Stimulated activated CD4-positive, alpha-beta T cell treated with anti-CD3 and anti-CD28 coated beads, Interleukin-2, amount 100 ng/mL, for 4 hours (primary cell): Measurements from ENCODE around the gene PLOD2.

ENCODE experiments used
- DNase-seq: peaks from one replicate; pipeline ENCODE4 v3.0.0-alpha.2; 2020; ENCODE audit warnings: low read depth

PLOD2 gene

GRCh38 chr3:146160964-146161662 is at the start of gene PLOD2:
Gene PLOD2, minus strand, starts transcription at chr3:146161184. Its CDS starts 195 bp downstream, at chr3:146160989.
- DNase-seq, result no peak

DNA sequence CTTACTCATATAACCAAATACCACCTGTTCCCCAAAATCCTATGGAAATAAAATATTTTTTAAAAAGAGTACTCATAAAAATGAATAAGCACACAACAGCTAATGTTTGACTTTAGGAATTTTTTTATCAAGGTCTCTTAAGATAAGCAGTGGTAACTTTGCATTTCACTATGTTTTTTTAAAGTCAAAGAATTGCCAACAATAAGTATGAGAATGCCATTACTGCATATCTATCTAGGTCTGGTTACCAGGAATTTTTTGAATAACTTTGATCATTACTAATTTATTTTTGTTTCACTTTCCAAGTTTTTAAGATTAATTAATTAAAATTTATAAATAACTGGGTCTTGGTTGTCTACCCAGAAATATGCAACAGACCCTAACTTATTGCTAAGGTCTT is 48.4 kb upstream of the PLOD2 start:
- DNase-seq, result no peak

DNA sequence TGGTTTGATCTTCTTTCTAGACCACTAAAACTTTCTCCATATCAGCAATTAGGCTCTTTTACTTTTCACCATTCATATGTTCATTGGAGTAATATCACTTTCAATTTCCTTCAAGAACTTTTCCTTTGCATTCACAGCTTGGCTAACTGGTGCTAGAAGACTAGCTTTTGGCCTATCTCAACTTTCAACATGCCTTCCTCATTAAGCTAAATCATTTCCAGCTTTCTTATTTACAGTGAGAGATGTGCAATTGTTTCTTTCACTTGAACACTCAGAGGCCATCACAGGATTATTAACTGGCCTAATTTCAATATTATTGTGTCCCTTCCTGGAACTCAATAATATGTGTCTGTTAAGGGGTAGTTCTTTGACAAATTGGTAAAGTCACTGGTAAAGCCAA is 42.8 kb upstream of the PLOD2 start:
- DNase-seq, result no peak

DNA sequence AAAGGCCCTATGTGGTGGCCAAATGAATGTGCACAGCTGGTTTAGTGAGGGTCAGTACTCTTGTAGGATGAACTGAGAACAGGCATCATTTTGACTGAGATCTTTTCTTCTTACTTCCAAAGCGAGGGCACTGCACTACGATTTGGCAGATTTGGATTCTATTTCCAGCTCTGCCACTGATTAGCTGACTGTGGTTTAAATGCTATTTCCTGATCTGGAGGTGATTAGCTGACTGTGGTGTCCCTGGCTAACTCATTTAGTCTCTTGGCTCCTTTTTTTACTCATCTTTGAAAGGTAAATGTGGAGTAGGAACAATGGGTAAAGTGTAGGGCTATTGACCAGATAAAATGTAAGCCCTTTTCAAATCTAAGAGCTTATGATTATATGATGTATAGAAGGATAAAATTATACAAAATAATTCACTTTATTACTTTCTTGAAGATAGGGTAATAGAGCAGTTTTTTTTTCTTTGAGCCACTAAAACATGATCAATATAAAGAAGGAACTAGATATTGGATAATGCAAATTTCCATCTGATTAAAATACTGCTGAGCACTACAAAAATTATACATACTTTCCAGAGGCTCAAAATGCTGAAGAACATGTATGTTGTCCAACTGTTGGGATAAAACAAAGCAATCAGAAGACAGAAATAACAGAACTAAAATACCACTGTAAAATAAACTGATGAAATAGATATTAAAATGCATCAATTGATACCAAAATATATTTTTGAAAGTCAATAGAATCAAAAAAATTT is 39.7 kb upstream of the PLOD2 start:
- no peak for DNase-seq

GRCh38 chr3:146199762-146200161 is 38.8 kb upstream of the PLOD2 start:
- DNase-seq, result no peak

- no peak for DNase-seq
These were observed 35.8 kb upstream of the PLOD2 start for GRCh38 chr3:146196789-146197188.

DNA sequence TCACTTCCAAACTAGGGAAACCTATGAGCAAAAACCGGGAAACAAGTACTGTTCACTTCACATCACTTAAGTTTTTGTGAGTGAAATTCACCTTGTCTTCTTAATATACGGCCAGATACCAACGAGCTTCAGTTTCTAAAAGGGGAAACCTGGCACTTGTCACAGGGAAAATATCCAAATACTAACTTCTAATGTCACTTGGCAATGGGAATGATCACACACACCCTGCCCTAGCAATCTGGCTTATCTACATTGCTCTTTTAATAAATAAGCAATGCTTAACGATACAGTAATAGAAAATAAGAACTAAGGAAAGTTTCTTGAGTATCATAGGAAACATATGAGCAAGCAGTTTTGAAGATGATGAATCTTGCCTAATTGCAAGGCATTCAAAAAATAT is 34.6 kb upstream of the PLOD2 start:
- DNase-seq, result no peak

GRCh38 chr3:146195030-146195429 is 34.0 kb upstream of the PLOD2 start:
- DNase-seq, result no peak

DNA sequence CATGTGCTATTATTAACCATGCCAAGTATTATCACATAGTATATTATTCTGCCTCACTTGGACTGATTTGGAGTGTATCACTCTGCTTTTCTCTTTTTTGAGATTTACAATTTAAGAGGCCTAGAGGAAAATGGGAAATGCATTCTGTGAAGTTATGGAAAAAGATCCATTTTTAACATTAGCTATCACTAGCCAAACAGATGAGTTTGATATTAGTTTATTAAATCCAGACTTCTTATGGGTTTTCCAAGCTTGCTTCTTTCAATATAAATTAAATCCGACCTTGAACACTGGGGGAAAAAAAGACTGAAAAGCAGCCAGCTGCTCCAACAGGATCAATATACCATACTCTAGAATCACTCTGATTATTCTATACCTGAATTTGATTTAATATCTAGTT is 30.1 kb upstream of the PLOD2 start:
- DNase-seq, result no peak

DNA sequence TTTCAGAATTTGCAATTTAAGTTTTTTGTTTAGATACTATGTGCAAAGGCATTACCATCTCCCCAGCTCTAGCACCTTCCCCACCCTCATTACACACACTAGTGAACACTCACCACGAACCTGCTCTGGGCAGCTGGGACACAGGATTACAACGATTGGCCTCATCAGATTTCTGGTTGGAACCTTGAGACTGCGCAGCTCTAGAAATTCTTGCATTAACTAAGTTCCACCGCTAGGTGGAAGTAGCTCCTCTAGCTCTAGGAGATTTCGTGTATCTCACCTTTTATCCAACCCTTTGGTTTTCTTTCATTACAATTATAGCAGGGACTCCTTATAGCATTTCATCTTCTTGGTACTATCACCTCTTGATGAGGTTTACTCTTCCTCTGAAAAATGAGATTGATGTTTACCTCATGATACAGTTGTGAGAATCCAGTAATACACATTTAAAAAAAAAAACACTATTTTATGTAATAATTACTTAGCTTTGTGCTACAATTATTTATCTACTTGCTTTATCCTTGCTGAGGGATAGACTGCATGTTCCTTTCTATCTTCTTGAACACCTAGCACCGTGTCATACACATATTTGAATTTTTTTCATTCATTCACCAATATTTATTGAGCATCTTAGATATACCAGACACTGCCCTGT is 28.7 kb upstream of the PLOD2 start:
- no peak for DNase-seq

GRCh38 chr3:146187334-146187950 is 26.5 kb upstream of the PLOD2 start:
- no peak for DNase-seq

GRCh38 chr3:146184241-146185015 is 23.4 kb upstream of the PLOD2 start:
- DNase-seq, result no peak

GRCh38 chr3:146181216-146181615 is 20.2 kb upstream of the PLOD2 start:
- DNase-seq, result no peak

- DNase-seq, result no peak
These were observed 19.4 kb upstream of the PLOD2 start for GRCh38 chr3:146180376-146180775.

DNA sequence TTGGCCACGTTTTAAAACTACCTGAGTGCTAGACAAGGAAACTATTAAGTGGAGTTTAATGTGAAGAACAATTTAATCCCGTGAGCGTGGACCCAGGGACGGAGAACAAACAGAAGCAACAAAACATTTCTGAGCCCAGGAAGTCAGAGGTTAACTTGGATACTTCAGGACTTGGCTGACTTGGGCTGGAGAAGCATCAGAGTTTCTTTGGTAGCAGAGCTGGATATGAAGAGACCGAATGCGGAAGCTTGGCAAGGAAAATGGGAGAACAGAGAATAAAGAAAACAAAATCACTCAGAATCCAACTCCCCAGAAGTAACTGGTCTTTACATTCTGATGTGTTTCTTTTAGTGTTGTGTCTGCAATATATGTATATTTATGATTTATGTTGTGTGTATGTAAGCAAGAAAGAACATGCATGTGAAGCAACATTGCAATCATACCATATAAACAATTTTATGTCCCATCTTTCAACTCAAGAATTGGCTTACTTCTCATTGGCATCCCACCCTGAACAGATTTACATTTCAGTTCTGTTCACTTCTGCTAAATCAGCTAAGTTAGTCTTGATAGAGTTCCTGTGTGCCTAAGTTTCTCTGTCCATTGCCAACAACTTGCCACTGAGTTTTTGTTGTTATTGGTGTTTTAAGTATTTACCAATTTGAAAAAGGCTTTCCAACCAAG is 17.2 kb upstream of the PLOD2 start:
- no peak for DNase-seq

DNA sequence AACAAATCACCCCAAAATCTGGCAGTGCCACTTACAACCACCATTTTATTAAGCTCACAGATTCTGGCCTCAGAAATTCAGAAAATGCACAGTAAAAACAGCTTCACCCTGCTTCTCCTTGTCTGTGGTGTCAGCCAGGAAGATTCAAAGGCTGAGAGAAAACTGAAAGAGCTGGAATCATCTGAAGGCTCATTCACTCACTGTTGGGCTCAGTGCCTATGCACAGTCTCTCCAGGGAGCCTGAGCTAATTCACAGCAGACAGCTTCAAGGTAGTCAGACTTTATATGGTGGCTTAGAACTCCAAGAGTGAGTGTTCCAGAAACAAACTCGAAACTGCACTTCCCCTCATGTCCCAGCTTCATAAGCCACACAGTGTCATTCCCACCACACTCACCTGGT is 16.5 kb upstream of the PLOD2 start:
- no peak for DNase-seq

GRCh38 chr3:146177072-146177471 is 16.1 kb upstream of the PLOD2 start:
- no peak for DNase-seq

- no peak for DNase-seq
These were observed 11.6 kb upstream of the PLOD2 start for GRCh38 chr3:146172586-146172985.

DNA sequence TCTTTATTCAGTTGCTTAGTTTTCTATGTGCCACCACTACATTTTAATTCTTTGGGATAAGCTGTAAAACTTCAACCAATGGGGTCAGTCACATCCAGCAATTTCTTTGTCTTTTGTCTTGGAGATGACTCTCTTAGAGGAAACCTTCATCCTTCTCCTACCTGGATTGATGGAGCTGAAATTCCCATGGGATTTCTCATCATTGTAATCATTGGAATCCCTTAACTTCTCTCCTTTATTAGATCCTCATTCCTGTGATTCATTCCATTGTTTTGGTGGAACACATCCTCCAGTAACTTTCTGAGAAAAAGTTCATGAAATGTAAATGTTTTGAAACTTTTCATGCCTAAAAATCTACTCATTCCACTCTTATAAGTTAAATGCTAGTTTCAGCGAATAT is 9.6 kb upstream of the PLOD2 start:
- no peak for DNase-seq

GRCh38 chr3:146169891-146170290 is 8.9 kb upstream of the PLOD2 start:
- DNase-seq, result no peak

- no peak for DNase-seq
These were observed 5.8 kb upstream of the PLOD2 start for GRCh38 chr3:146166826-146167225.
